Dermis microvascular lymphatic vessel endothelial cell (primary cell): ENCODE results near the gene HOOK2. TPM values are rescaled to one million over a fixed set of nuclear protein-coding genes. Genes with fewer than 3 reads are reported as not detected.
"Not testable (repeated sequence)": the region's sequence is repeated elsewhere in the genome, so short reads cannot be mapped to it uniquely, and the experiment has no call there.

Source experiments
- DNase-seq, 2 donors: peaks; one replicate each; pipeline versions ENCODE4 v3.0.0 to v3.0.0-alpha.2; 2010; ENCODE audit warnings: low read depth in 2 of 2
- total RNA-seq: library from RNA; depleted of rRNA; stranded (reverse); fragments of >200 nt; gene quantifications from 2 replicates; pipeline ENCODE4 v1.2.1, GENCODE V29; 2014

HOOK2 gene
- total RNA-seq: 6.2 and 12.0 TPM in 2 replicates

GRCh38 chr19:12774588-12775555 lies at the start of gene HOOK2:
HOOK2 (minus strand) TSS chr19:12775552; CDS start chr19:12775449, 103 bp downstream.
- DNase-seq: no peak

GRCh38 chr19:12821761-12822160 lies 46.4 kb upstream of the HOOK2 start:
- no peak for DNase-seq

- DNase-seq: not testable (repeated sequence)
Observed at GRCh38 chr19:12817810-12818209, 42.5 kb upstream of the HOOK2 start.

- DNase-seq: not testable (repeated sequence)
Observed at GRCh38 chr19:12817188-12817587, 41.8 kb upstream of the HOOK2 start.

- DNase-seq: no peak
Observed at GRCh38 chr19:12815088-12815487, 39.7 kb upstream of the HOOK2 start.

- DNase-seq: peak; percentile 70 to 91
Observed at GRCh38 chr19:12806242-12807081, 31.1 kb upstream of the HOOK2 start, which contains the start of gene RNASEH2A. RNASEH2A (plus strand) TSS chr19:12806584; CDS start chr19:12806674, 90 bp downstream.

GRCh38 chr19:12804051-12804450 lies 28.7 kb upstream of the HOOK2 start:
- no peak for DNase-seq

GRCh38 chr19:12802267-12803106 lies 27.1 kb upstream of the HOOK2 start:
- no peak for DNase-seq

GRCh38 chr19:12801466-12802266 lies 26.3 kb upstream of the HOOK2 start, which contains the start of the genes PRDX2 and THSD8:
PRDX2 (minus strand) TSS chr19:12801800; CDS start chr19:12801261, 539 bp downstream.
THSD8 (plus strand) TSS chr19:12802069; CDS start chr19:12802072, 3 bp downstream.
- DNase-seq: peak in 1 of 2 donors; percentile 78

GRCh38 chr19:12800923-12801465 lies 25.6 kb upstream of the HOOK2 start:
- DNase-seq: no peak

- DNase-seq: no peak
Observed at GRCh38 chr19:12800466-12800770, 25.1 kb upstream of the HOOK2 start.

- no peak for DNase-seq
Observed at GRCh38 chr19:12799742-12800465, 24.6 kb upstream of the HOOK2 start.

- not testable (repeated sequence) for DNase-seq
Observed at GRCh38 chr19:12797607-12798006, 22.3 kb upstream of the HOOK2 start.

- no peak for DNase-seq
Observed at GRCh38 chr19:12797141-12797587, 21.8 kb upstream of the HOOK2 start.

- peak in 1 of 2 donors; percentile 79 for DNase-seq
Observed at GRCh38 chr19:12796146-12797071, 21.1 kb upstream of the HOOK2 start.

- no peak for DNase-seq
Observed at GRCh38 chr19:12794971-12795381, 19.6 kb upstream of the HOOK2 start.

GRCh38 chr19:12794196-12794941 lies 19.0 kb upstream of the HOOK2 start:
- DNase-seq: no peak
